ENCODE measurements around the gene RAI14.
A peak's percentile ranks its signal among the peaks of the same experiment; 100 is the strongest.
"Not testable (repeated sequence)": the region's sequence is repeated elsewhere in the genome, so short reads cannot be mapped to it uniquely, and the experiment has no call there.

The RAI14 gene

GRCh38 chr5:34818717-34819116 lies 162.6 kb downstream of the RAI14 start:
- no peak for DNase-seq (ENCODE audit: low read depth, low spot score)

GRCh38 chr5:34820593-34820992 lies 164.5 kb downstream of the RAI14 start:
- no peak for DNase-seq (ENCODE audit: low read depth, low spot score)

- no peak for DNase-seq (ENCODE audit: low read depth, low spot score)
These were observed 167.0 kb downstream of the RAI14 start for GRCh38 chr5:34822956-34823715.

GRCh38 chr5:34826347-34826746 lies 170.2 kb downstream of the RAI14 start:
- no peak for DNase-seq (ENCODE audit: low read depth, low spot score)

- no peak for DNase-seq (ENCODE audit: low read depth, low spot score)
These were observed 171.7 kb downstream of the RAI14 start for GRCh38 chr5:34827588-34828506.

GRCh38 chr5:34830827-34831226 lies 174.7 kb downstream of the RAI14 start:
- not testable (repeated sequence) for DNase-seq (ENCODE audit: low read depth, low spot score)

- peak; percentile 23 for DNase-seq (ENCODE audit: low read depth, low spot score)
These were observed 175.2 kb downstream of the RAI14 start for GRCh38 chr5:34831303-34831702.

- DNase-seq (ENCODE audit: low read depth, low spot score): no peak
These were observed 176.4 kb downstream of the RAI14 start for GRCh38 chr5:34832568-34832967.

- DNase-seq (ENCODE audit: low read depth, low spot score): no peak
These were observed 177.0 kb downstream of the RAI14 start for GRCh38 chr5:34833090-34833489.

GRCh38 chr5:34833976-34834793 lies 178.1 kb downstream of the RAI14 start:
- no peak for DNase-seq (ENCODE audit: low read depth, low spot score)

- no peak for DNase-seq (ENCODE audit: low read depth, low spot score)
These were observed 178.6 kb downstream of the RAI14 start for GRCh38 chr5:34834794-34835089.

- DNase-seq (ENCODE audit: low read depth, low spot score): no peak
These were observed 179.5 kb downstream of the RAI14 start for GRCh38 chr5:34835664-34836063.

GRCh38 chr5:34838785-34839714 lies 182.9 kb downstream of the RAI14 start, which contains the start of gene TTC23L:
Gene TTC23L (plus strand): TSS chr5:34839164. CDS start chr5:34840672, 1,508 bp downstream.
- peak; percentile 28 for DNase-seq (ENCODE audit: low read depth, low spot score)

- no peak for DNase-seq (ENCODE audit: low read depth, low spot score)
These were observed 185.7 kb downstream of the RAI14 start for GRCh38 chr5:34841816-34842215.

- no peak for DNase-seq (ENCODE audit: low read depth, low spot score)
These were observed 186.4 kb downstream of the RAI14 start for GRCh38 chr5:34842554-34842953.

GRCh38 chr5:34843497-34843896 lies 187.4 kb downstream of the RAI14 start:
- no peak for DNase-seq (ENCODE audit: low read depth, low spot score)

GRCh38 chr5:34844106-34844505 lies 188.0 kb downstream of the RAI14 start:
- DNase-seq (ENCODE audit: low read depth, low spot score): no peak

- DNase-seq (ENCODE audit: low read depth, low spot score): no peak
These were observed 188.9 kb downstream of the RAI14 start for GRCh38 chr5:34844999-34845398.

GRCh38 chr5:34847056-34847455 lies 190.9 kb downstream of the RAI14 start:
- DNase-seq (ENCODE audit: low read depth, low spot score): no peak

GRCh38 chr5:34847552-34847951 lies 191.4 kb downstream of the RAI14 start:
- DNase-seq (ENCODE audit: low read depth, low spot score): no peak

- no peak for DNase-seq (ENCODE audit: low read depth, low spot score)
These were observed 192.1 kb downstream of the RAI14 start for GRCh38 chr5:34848230-34848629.

Measured in smooth muscle cell of the brain vasculature (primary cell).